Liver (tissue), 8 donors: ENCODE data around the gene CCR5AS.
"Not testable (repeated sequence)": the region's sequence is repeated elsewhere in the genome, so short reads cannot be mapped to it uniquely, and the experiment has no call there.

Source experiments
- DNase-seq: peaks from one replicate; pipeline ENCODE4 v3.0.0-alpha.2; 2017; ENCODE audit warnings: low spot score
- H3K27ac ChIP-seq, 2 donors: one replicate each; pipeline ENCODE4 v1.7.0; 2013; ENCODE audit warnings: inconsistent platforms in 2 of 2, low read length in 2 of 2, control low read depth in 1 of 2, low read depth in 1 of 2, mild to moderate bottlenecking in 1 of 2
- H3K27me3 ChIP-seq, 4 donors: one replicate each; pipeline versions ENCODE4 v1.6.1 to v1.7.0; 2013; ENCODE audit warnings: low read length in 3 of 4, inconsistent platforms in 1 of 4, mild to moderate bottlenecking in 1 of 4, moderate library complexity in 1 of 4; ENCODE audit not compliant: control insufficient read depth in 4 of 4, insufficient read depth in 4 of 4
- H3K36me3 ChIP-seq, 4 donors: one replicate each; pipeline versions ENCODE4 v1.6.1 to v1.7.0; 2013; ENCODE audit warnings: low read length in 3 of 4, mild to moderate bottlenecking in 3 of 4, low read depth in 1 of 4, moderate library complexity in 1 of 4; ENCODE audit not compliant: control insufficient read depth in 4 of 4, insufficient read depth in 3 of 4
- H3K4me1 ChIP-seq, 4 donors: one replicate each; pipeline versions ENCODE4 v1.6.1 to v1.7.0; 2013; ENCODE audit warnings: low read length in 3 of 4, mild to moderate bottlenecking in 3 of 4, moderate library complexity in 1 of 4; ENCODE audit not compliant: control insufficient read depth in 4 of 4, insufficient read depth in 4 of 4
- H3K4me3 ChIP-seq, 3 donors: one replicate each; pipeline versions ENCODE4 v1.6.1 to v1.7.0; 2013; ENCODE audit warnings: low read length in 3 of 3, control low read depth in 1 of 3, low read depth in 1 of 3, mild to moderate bottlenecking in 1 of 3
- H3K9ac ChIP-seq, 2 donors: one replicate each; pipeline ENCODE4 v1.7.0; 2013; ENCODE audit warnings: low read length in 2 of 2, mild to moderate bottlenecking in 2 of 2, moderate library complexity in 2 of 2, control low read depth in 1 of 2, low read depth in 1 of 2
- H3K9me3 ChIP-seq, 4 donors: one replicate each; pipeline versions ENCODE4 v1.6.1 to v1.7.0; 2013; ENCODE audit warnings: low read length in 3 of 4; ENCODE audit not compliant: control insufficient read depth in 4 of 4
- CTCF ChIP-seq: fragments of 150-350 bp; IDR thresholded peaks from 2 replicates; pipeline ENCODE4 v1.5.1; 2017; ENCODE audit warnings: improper control_type of control experiment, low read depth, low read length; ENCODE audit not compliant: missing input control
- EGR1 ChIP-seq, 2 donors: IDR thresholded peaks; 2 replicates each; pipeline ENCODE4 v1.6.1; 2016 to 2018; ENCODE audit warnings: antibody characterized with exemption in 2 of 2, low read depth in 2 of 2
- HNF4A ChIP-seq, 2 donors: conservative IDR thresholded peaks; 2 replicates each; pipeline ENCODE4 v1.6.1; 2016; ENCODE audit warnings: antibody characterized with exemption in 2 of 2, mild to moderate bottlenecking in 2 of 2
- HNF4G ChIP-seq: IDR thresholded peaks from 2 replicates; pipeline ENCODE4 v1.6.1; 2016; ENCODE audit warnings: antibody characterized with exemption
- JUND ChIP-seq, 2 donors: IDR thresholded peaks; 2 replicates each; pipeline ENCODE4 v1.6.1; 2016; ENCODE audit warnings: antibody characterized with exemption in 2 of 2
- NR2F2 ChIP-seq: IDR thresholded peaks from 2 replicates; pipeline ENCODE4 v1.6.1; 2016; ENCODE audit warnings: antibody characterized with exemption
- RXRA ChIP-seq, 2 donors: IDR thresholded peaks; 2 replicates each; pipeline ENCODE4 v1.6.1; 2017 to 2018; ENCODE audit warnings: antibody characterized with exemption in 2 of 2, mild to moderate bottlenecking in 1 of 2
- SP1 ChIP-seq: IDR thresholded peaks from 2 replicates; pipeline ENCODE4 v1.6.1; 2018; ENCODE audit warnings: antibody characterized with exemption, mild to moderate bottlenecking
- TAF1 ChIP-seq: conservative IDR thresholded peaks from 2 replicates; pipeline ENCODE4 v1.6.1; 2016; ENCODE audit warnings: antibody characterized with exemption, mild to moderate bottlenecking
- YY1 ChIP-seq: IDR thresholded peaks from 2 replicates; pipeline ENCODE4 v1.6.1; 2016; ENCODE audit warnings: antibody characterized with exemption, mild to moderate bottlenecking
- WGBS: extraction: QIAGEN DNeasy Blood & Tissue Kit; methylation state at CpG from one replicate; pipeline ENCODE4 v1.1.7; 2013; 5-methylcytosine and 5-hydroxymethylcytosine counted together
- TF ChIP-seq, protein P1 (sequence below): IDR thresholded peaks from 2 replicates; pipeline ENCODE4 v1.6.1; 2016; ENCODE audit warnings: antibody characterized with exemption
- TF ChIP-seq, protein P2 (sequence below): IDR thresholded peaks from 2 replicates; pipeline ENCODE4 v1.6.1; 2016; ENCODE audit warnings: antibody characterized with exemption
- TF ChIP-seq, protein P3 (sequence below): IDR thresholded peaks from 2 replicates; pipeline ENCODE4 v1.6.1; 2016; ENCODE audit warnings: antibody characterized with exemption, mild to moderate bottlenecking
- donor health status: healthy.
- donor health status: healthy.
- donor health status: healthy.
- donor health status: healthy.
- donor health status: healthy.

Gene CCR5AS

GRCh38 chr3:46406443-46406787 is 451 bp downstream of the CCR5AS start (continued):
- no peak for TF ChIP-seq HNF4A (conservative IDR thresholded peaks at IDR 0.05)

- Histone ChIP-seq H3K9ac (no peak overlapping the region), H3K36me3 (no peaks in the 10 kb centered on the region), H3K4me3 (no peak overlapping the region), H3K27me3 (no peaks in the 10 kb centered on the region), H3K27ac (peak overlapping the region; percentile 41 to 72), H3K4me1 (peaks cover 0 to 9% (median 4%) of the 10 kb centered on the region in 4 donors), H3K9me3 (no peaks in the 10 kb centered on the region)
- 21% methylated on average over 11 of the region's 11 CpGs for WGBS
- DNase-seq = no peak
- TF ChIP-seq CTCF = no peak
- peak; percentile 40 to 53 for TF ChIP-seq HNF4A (conservative IDR thresholded peaks at IDR 0.05)
- TF ChIP-seq, protein P1, sequence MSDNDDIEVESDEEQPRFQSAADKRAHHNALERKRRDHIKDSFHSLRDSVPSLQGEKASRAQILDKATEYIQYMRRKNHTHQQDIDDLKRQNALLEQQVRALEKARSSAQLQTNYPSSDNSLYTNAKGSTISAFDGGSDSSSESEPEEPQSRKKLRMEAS = peak; percentile 40
- TF ChIP-seq RXRA (IDR thresholded peaks at IDR 0.05) = no peak
- no peak for TF ChIP-seq EGR1 (IDR thresholded peaks at IDR 0.05; ENCODE audit: low read depth in 2 of 2)
- TF ChIP-seq YY1 = no peak
- TF ChIP-seq HNF4G = no peak
- TF ChIP-seq NR2F2 = no peak
- TF ChIP-seq, protein P2, sequence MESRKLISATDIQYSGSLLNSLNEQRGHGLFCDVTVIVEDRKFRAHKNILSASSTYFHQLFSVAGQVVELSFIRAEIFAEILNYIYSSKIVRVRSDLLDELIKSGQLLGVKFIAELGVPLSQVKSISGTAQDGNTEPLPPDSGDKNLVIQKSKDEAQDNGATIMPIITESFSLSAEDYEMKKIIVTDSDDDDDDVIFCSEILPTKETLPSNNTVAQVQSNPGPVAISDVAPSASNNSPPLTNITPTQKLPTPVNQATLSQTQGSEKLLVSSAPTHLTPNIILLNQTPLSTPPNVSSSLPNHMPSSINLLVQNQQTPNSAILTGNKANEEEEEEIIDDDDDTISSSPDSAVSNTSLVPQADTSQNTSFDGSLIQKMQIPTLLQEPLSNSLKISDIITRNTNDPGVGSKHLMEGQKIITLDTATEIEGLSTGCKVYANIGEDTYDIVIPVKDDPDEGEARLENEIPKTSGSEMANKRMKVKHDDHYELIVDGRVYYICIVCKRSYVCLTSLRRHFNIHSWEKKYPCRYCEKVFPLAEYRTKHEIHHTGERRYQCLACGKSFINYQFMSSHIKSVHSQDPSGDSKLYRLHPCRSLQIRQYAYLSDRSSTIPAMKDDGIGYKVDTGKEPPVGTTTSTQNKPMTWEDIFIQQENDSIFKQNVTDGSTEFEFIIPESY = no peak
- no peak for TF ChIP-seq JUND (IDR thresholded peaks at IDR 0.05)
- TF ChIP-seq SP1 = peak; percentile 12
- no peak for TF ChIP-seq TAF1
Observed at GRCh38 chr3:46405301-46406019, 1.4 kb downstream of the CCR5AS start.

DNA sequence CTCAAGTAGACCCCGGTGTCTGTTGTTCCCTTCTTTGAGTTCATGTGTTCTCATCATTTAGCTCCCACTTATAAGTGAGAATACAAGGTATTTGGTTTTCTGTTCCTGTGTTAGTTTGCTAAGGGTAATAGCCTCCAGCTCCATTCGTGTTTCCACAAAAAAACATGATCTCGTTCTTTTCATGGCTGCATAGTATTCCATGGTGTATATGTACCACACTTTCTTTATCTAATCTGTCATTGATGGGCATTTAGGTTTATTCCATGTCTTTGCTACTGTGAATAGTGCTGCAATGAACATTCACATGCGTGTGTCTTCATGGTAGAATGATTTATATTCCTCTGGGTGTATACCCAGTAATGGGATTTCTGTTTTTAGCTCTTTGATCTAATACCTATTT is 4.0 kb downstream of the CCR5AS start:
- not testable (repeated sequence) for DNase-seq
- WGBS = 87% methylated on average over 4 of the region's 4 CpGs

DNA sequence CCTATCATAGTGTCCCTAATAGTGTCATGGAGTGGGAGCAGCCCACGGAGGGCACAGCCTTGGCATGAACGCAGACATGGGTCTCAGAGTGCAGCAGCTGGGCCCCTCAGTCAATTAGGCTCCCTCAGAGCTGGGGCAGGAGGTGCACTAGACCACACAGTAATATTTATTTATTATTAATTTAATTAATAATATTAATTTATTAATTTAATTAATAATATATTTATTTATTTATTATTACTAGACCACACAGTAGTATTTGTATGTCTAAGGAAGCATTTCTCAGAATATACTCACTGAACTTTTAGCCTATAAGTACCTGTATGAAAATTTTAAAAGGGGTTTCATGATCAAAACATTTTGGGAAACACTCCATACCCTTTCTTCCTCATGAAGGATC is 5.3 kb downstream of the CCR5AS start:
- DNase-seq = no peak
- H3K9ac ChIP-seq = no peak overlapping the region
- H3K27me3 ChIP-seq = no peaks in the 10 kb centered on the region
- TF ChIP-seq YY1 = no peak
- TF ChIP-seq, protein P3, sequence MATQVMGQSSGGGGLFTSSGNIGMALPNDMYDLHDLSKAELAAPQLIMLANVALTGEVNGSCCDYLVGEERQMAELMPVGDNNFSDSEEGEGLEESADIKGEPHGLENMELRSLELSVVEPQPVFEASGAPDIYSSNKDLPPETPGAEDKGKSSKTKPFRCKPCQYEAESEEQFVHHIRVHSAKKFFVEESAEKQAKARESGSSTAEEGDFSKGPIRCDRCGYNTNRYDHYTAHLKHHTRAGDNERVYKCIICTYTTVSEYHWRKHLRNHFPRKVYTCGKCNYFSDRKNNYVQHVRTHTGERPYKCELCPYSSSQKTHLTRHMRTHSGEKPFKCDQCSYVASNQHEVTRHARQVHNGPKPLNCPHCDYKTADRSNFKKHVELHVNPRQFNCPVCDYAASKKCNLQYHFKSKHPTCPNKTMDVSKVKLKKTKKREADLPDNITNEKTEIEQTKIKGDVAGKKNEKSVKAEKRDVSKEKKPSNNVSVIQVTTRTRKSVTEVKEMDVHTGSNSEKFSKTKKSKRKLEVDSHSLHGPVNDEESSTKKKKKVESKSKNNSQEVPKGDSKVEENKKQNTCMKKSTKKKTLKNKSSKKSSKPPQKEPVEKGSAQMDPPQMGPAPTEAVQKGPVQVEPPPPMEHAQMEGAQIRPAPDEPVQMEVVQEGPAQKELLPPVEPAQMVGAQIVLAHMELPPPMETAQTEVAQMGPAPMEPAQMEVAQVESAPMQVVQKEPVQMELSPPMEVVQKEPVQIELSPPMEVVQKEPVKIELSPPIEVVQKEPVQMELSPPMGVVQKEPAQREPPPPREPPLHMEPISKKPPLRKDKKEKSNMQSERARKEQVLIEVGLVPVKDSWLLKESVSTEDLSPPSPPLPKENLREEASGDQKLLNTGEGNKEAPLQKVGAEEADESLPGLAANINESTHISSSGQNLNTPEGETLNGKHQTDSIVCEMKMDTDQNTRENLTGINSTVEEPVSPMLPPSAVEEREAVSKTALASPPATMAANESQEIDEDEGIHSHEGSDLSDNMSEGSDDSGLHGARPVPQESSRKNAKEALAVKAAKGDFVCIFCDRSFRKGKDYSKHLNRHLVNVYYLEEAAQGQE = no peak
- TF ChIP-seq EGR1 (IDR thresholded peaks at IDR 0.05; ENCODE audit: low read depth in 2 of 2) = no peak
- no peak for TF ChIP-seq HNF4G
- H3K4me3 ChIP-seq = no peak overlapping the region
- peaks cover 0 to 9% (median 4%) of the 10 kb centered on the region in 4 donors for H3K4me1 ChIP-seq
- H3K36me3 ChIP-seq = no peaks in the 10 kb centered on the region
- no peak overlapping the region for H3K27ac ChIP-seq
- WGBS = 89% methylated on average over 2 of the region's 2 CpGs
- H3K9me3 ChIP-seq = no peaks in the 10 kb centered on the region

More for the DNA sequence above, 4.0 kb downstream of the CCR5AS start:
- not testable (repeated sequence) for H3K27me3 ChIP-seq, H3K4me3 ChIP-seq, H3K9ac ChIP-seq, H3K27ac ChIP-seq, H3K36me3 ChIP-seq, H3K4me1 ChIP-seq, H3K9me3 ChIP-seq
